HTERT RPE-1 (cell line): Measurements from ENCODE around the gene CCNY.
"Not testable (repeated sequence)": the region's sequence is repeated elsewhere in the genome, so short reads cannot be mapped to it uniquely, and the experiment has no call there.

Experiments used
- in situ Hi-C: fragments of 300-500 bp; cut with MboI; formaldehyde crosslinking; loops from 4 replicates; pipeline ENCODE4 v1.14.3; 2020; ENCODE audit warnings: low sequenced_read_pairs

CCNY gene

GRCh38 chr10:35353805-35354204 lies 17.5 kb downstream of the CCNY start:
- in situ Hi-C loops = no loop called here

- in situ Hi-C loops = not testable (repeated sequence)
Measured at GRCh38 chr10:35354257-35354656, 17.9 kb downstream of the CCNY start.

GRCh38 chr10:35355971-35356724 lies 19.8 kb downstream of the CCNY start:
- in situ Hi-C loops = no loop called here

GRCh38 chr10:35356725-35357092 lies 20.4 kb downstream of the CCNY start:
- in situ Hi-C loops = no loop called here

- in situ Hi-C loops = no loop called here
Measured at GRCh38 chr10:35359056-35359455, 22.7 kb downstream of the CCNY start.

- in situ Hi-C loops = no loop called here
Measured at GRCh38 chr10:35359873-35360272, 23.6 kb downstream of the CCNY start.

- in situ Hi-C loops = no loop called here
Measured at GRCh38 chr10:35362701-35363350, 26.5 kb downstream of the CCNY start.

GRCh38 chr10:35363587-35363986 lies 27.3 kb downstream of the CCNY start:
- in situ Hi-C loops = no loop called here

GRCh38 chr10:35364808-35365207 lies 28.5 kb downstream of the CCNY start:
- in situ Hi-C loops = no loop called here

- in situ Hi-C loops = no loop called here
Measured at GRCh38 chr10:35365994-35366393, 29.7 kb downstream of the CCNY start.

- in situ Hi-C loops = no loop called here
Measured at GRCh38 chr10:35367107-35367859, 31.0 kb downstream of the CCNY start.

- in situ Hi-C loops = no loop called here
Measured at GRCh38 chr10:35367982-35368381, 31.7 kb downstream of the CCNY start.

GRCh38 chr10:35368485-35369048 lies 32.3 kb downstream of the CCNY start:
- in situ Hi-C loops = no loop called here

- in situ Hi-C loops = no loop called here
Measured at GRCh38 chr10:35369049-35369611, 32.8 kb downstream of the CCNY start.

GRCh38 chr10:35371731-35372130 lies 35.4 kb downstream of the CCNY start:
- in situ Hi-C loops = no loop called here

GRCh38 chr10:35372329-35372728 lies 36.0 kb downstream of the CCNY start:
- in situ Hi-C loops = no loop called here

- in situ Hi-C loops = no loop called here
Measured at GRCh38 chr10:35375091-35375765, 38.9 kb downstream of the CCNY start.

GRCh38 chr10:35377050-35377728 lies 40.9 kb downstream of the CCNY start:
- in situ Hi-C loops = no loop called here

- in situ Hi-C loops = no loop called here
Measured at GRCh38 chr10:35378541-35379210, 42.4 kb downstream of the CCNY start.
